K562 (cell line): ENCODE measurements around the gene LAMA4.

Source experiments
- ARID3A ChIP-seq: IDR thresholded peaks from 2 replicates; pipeline ENCODE4 v1.6.1; 2012; ENCODE audit warnings: low read depth, low read length, improper control_type of control experiment, borderline replicate concordance
- CTCF ChIP-seq, 3 experiments: IDR thresholded peaks in 2 of 3; conservative IDR thresholded peaks in 1 of 3; 2 replicates each; pipeline ENCODE4 v1.5.1; 2011 to 2012; ENCODE audit warnings: low read length in 3 of 3, mild to moderate bottlenecking in 3 of 3, control low read depth in 2 of 3, improper control_type of control experiment in 1 of 3, inconsistent platforms in 1 of 3, low read depth in 1 of 3, mixed read lengths in 1 of 3, moderate library complexity in 1 of 3; ENCODE audit not compliant: insufficient read depth in 2 of 3
- EZH2 ChIP-seq: IDR thresholded peaks from 2 replicates; pipeline ENCODE4 v1.6.1; 2012; ENCODE audit warnings: low read depth, mild to moderate bottlenecking, inconsistent platforms, low read length, borderline replicate concordance
- HDAC8 ChIP-seq: fragments of 450-650 bp; IDR thresholded peaks from 2 replicates; pipeline ENCODE4 v1.6.1; 2016; ENCODE audit warnings: mild to moderate bottlenecking, missing genetic modification characterization, moderate library complexity, missing compliant biosample characterization
- MAFF ChIP-seq: IDR thresholded peaks from 2 replicates; pipeline ENCODE4 v1.6.1; 2012; ENCODE audit warnings: low read length, improper control_type of control experiment
- MAZ ChIP-seq, 2 experiments: fragments of 450-650 bp in 1 of 2; sonication (generic) in 1 of 2; formaldehyde crosslinking; IDR thresholded peaks in 1 of 2; conservative IDR thresholded peaks in 1 of 2; 2 replicates each; pipeline versions ENCODE4 v1.4.0 to v1.5.0; 2020; ENCODE audit warnings: mild to moderate bottlenecking in 1 of 2, missing genetic modification reagents in 1 of 2
- POLR2A ChIP-seq: fragments of 450-650 bp; conservative IDR thresholded peaks from 2 replicates; pipeline ENCODE4 v1.6.1; 2016
- SIX5 ChIP-seq, 2 experiments: IDR thresholded peaks; 2 replicates each; pipeline ENCODE4 v1.6.1; 2011; ENCODE audit warnings: low read length in 2 of 2, borderline replicate concordance in 1 of 2, low read depth in 1 of 2, mild to moderate bottlenecking in 1 of 2, moderate library complexity in 1 of 2; ENCODE audit not compliant: insufficient read depth in 1 of 2
- SMAD1 ChIP-seq: fragments of 150-350 bp; IDR thresholded peaks from 2 replicates; pipeline ENCODE4 v1.6.1; 2014; ENCODE audit warnings: low read length, low read depth; ENCODE audit not compliant: partially characterized antibody
- SP1 ChIP-seq: sonication (generic); formaldehyde crosslinking; IDR thresholded peaks from 2 replicates; pipeline ENCODE4 v1.8.1; 2022; ENCODE audit warnings: mild to moderate bottlenecking, missing genetic modification reagents
- ZNF134 ChIP-seq: fragments of 250-450 bp; sonication (Bioruptor Pico); conservative IDR thresholded peaks from 2 replicates; pipeline ENCODE4 v1.4.0; 2020
- ZNF77 ChIP-seq: fragments of 250-450 bp; sonication (Bioruptor Pico); IDR thresholded peaks from 2 replicates; pipeline ENCODE4 v1.5.0; 2020

- no peak for TF ChIP-seq CTCF (IDR thresholded peaks at IDR 0.05 in 2 of 3, conservative IDR thresholded peaks at IDR 0.05 in 1 of 3; ENCODE audit: insufficient read depth in 2 of 3, low read depth in 1 of 3, low read length in 3 of 3)
- TF ChIP-seq SP1 (CRISPR knock-in tag) = no peak
- no peak for TF ChIP-seq POLR2A
- no peak for TF ChIP-seq ARID3A
- TF ChIP-seq HDAC8 = no peak
- no peak for TF ChIP-seq SMAD1
- TF ChIP-seq MAZ (CRISPR knock-in tag; conservative IDR thresholded peaks at IDR 0.05 in 1 of 2, IDR thresholded peaks at IDR 0.05 in 1 of 2) = no peak
- TF ChIP-seq ZNF134 (CRISPR knock-in tag) = no peak
- no peak for TF ChIP-seq MAFF
- TF ChIP-seq EZH2 = no peak
- TF ChIP-seq SIX5 (IDR thresholded peaks at IDR 0.05; ENCODE audit: borderline replicate concordance in 1 of 2, insufficient read depth in 1 of 2, low read depth in 1 of 2, low read length in 2 of 2) = no peak
- TF ChIP-seq ZNF77 (CRISPR knock-in tag) = no peak
Observed at GRCh38 chr6:112288475-112288874, 34.1 kb upstream of the LAMA4 start.
